Esophagus squamous epithelium (tissue), 5 donors: Measurements from ENCODE around the gene TRNP1. TPM values are rescaled to one million over a fixed set of nuclear protein-coding genes. Genes with fewer than 3 reads are reported as not detected.

ENCODE experiments used
- DNase-seq: peaks from one replicate; lab custom pipeline; 2025; lab: John Stamatoyannopoulos, UW
- H3K27ac ChIP-seq, 4 donors: fragments of 200-600 bp; sonication (generic); one replicate each; pipeline ENCODE4 v1.5.1; 2016 to 2019; ENCODE audit warnings: mild to moderate bottlenecking in 1 of 4
- H3K27me3 ChIP-seq, 4 donors: fragments of 200-600 bp; sonication (generic); 1 replicate in 3 of 4; 2 replicates in 1 of 4; pipeline versions ENCODE4 v1.5.1 to v1.6.0; 2017 to 2021; ENCODE audit warnings: antibody characterized with exemption in 1 of 4
- H3K36me3 ChIP-seq, 3 donors: fragments of 200-600 bp; sonication (generic); one replicate each; pipeline ENCODE4 v1.5.1; 2016 to 2019
- H3K4me1 ChIP-seq, 3 donors: fragments of 200-600 bp; sonication (generic); one replicate each; pipeline ENCODE4 v1.5.1; 2017 to 2019
- H3K4me3 ChIP-seq, 4 donors: fragments of 200-600 bp; sonication (generic); 1 replicate in 3 of 4; 2 replicates in 1 of 4; pipeline ENCODE4 v1.5.1; 2016 to 2019; ENCODE audit warnings: mild to moderate bottlenecking in 2 of 4, moderate library complexity in 1 of 4
- H3K9me3 ChIP-seq, 3 donors: fragments of 200-600 bp; sonication (generic); one replicate each; pipeline ENCODE4 v1.5.1; 2016 to 2019
- CTCF ChIP-seq, 6 experiments: fragments of 450-650 bp in 4 of 6; fragments of 200-600 bp in 2 of 6; sonication (generic) in 2 of 6; IDR thresholded peaks; one replicate each; pipeline ENCODE4 v1.5.1; 2016 to 2019; ENCODE audit warnings: antibody characterized with exemption in 6 of 6, mild to moderate bottlenecking in 4 of 6, moderate library complexity in 4 of 6
- POLR2A ChIP-seq, 4 donors: fragments of 450-650 bp; IDR thresholded peaks; one replicate each; pipeline ENCODE4 v1.6.1; 2017; ENCODE audit warnings: antibody characterized with exemption in 4 of 4, mild to moderate bottlenecking in 4 of 4, moderate library complexity in 3 of 4
- WGBS, 2 donors: methylation state at CpG; one replicate each; pipeline ENCODE4 v1.1.5; 2018; 5-methylcytosine and 5-hydroxymethylcytosine counted together
- intact Hi-C: fragments of 100-400 bp; cut with DNase I; formaldehyde crosslinking; loops from one replicate; pipeline ENCODE4 v1.15.0; 2022
- total RNA-seq, 4 donors: library from RNA; depleted of rRNA; stranded (reverse); fragments of >200 nt; gene quantifications; one replicate each; pipeline ENCODE4 v1.1.0, GENCODE V29; 2016
- donor health status: DM: yes; HTN: yes; CAD: no.

Gene TRNP1
- total RNA-seq, 4 donors from 2014 or later: 26.9 to 208 (median 64.5) TPM

GRCh38 chr1:27038020-27038419 is 44.5 kb downstream of the TRNP1 start:
- H3K36me3 ChIP-seq: no peaks in the 10 kb centered on the region
- no peak for DNase-seq
- peaks cover 4 to 16% (median 10%) of the 10 kb centered on the region in 3 donors for H3K4me1 ChIP-seq
- H3K27me3 ChIP-seq: no peaks in the 10 kb centered on the region
- intact Hi-C loops: no loop called here
- no peak overlapping the region for H3K4me3 ChIP-seq
- no peaks in the 10 kb centered on the region for H3K9me3 ChIP-seq
- TF ChIP-seq POLR2A (IDR thresholded peaks at IDR 0.05): no peak
- no peak for TF ChIP-seq CTCF (IDR thresholded peaks at IDR 0.05)
- H3K27ac ChIP-seq: no peak overlapping the region
- 85% methylated on average over 7 of the region's 7 CpGs for WGBS, 2 donors

- DNase-seq: no peak
- TF ChIP-seq POLR2A (IDR thresholded peaks at IDR 0.05) (no peak), CTCF (IDR thresholded peaks at IDR 0.05) (no peak)
- Histone ChIP-seq H3K4me3 (no peak overlapping the region), H3K4me1 (peaks cover 0 to 21% (median 5%) of the 10 kb centered on the region in 3 donors), H3K9me3 (no peaks in the 10 kb centered on the region), H3K27ac (no peak overlapping the region), H3K36me3 (no peaks in the 10 kb centered on the region), H3K27me3 (no peaks in the 10 kb centered on the region)
- 67 to 80% methylated on average over 7 of the region's 7 CpGs for WGBS, 2 donors
- intact Hi-C loops: no loop called here
These were observed 49.2 kb downstream of the TRNP1 start for GRCh38 chr1:27042670-27043069.

- TF ChIP-seq CTCF (IDR thresholded peaks at IDR 0.05) (peak; percentile 97 to 99 (median 99)), POLR2A (IDR thresholded peaks at IDR 0.05) (no peak)
- DNase-seq: no peak
- H3K27me3 ChIP-seq: no peaks in the 10 kb centered on the region
- peak overlapping the region in 2 of 4 donors; percentile 21 to 46 for H3K4me3 ChIP-seq
- H3K36me3 ChIP-seq: no peaks in the 10 kb centered on the region
- intact Hi-C loops: no loop called here
- H3K9me3 ChIP-seq: no peaks in the 10 kb centered on the region
- H3K4me1 ChIP-seq: peaks cover 0 to 21% (median 5%) of the 10 kb centered on the region in 3 donors
- no peak overlapping the region for H3K27ac ChIP-seq
- WGBS, 2 donors: 0 to 5% methylated on average over 7 to 10 of the region's 12 CpGs
These were observed 51.2 kb downstream of the TRNP1 start for GRCh38 chr1:27044613-27045151.

- no peaks in the 10 kb centered on the region for H3K36me3 ChIP-seq
- no peaks in the 10 kb centered on the region for H3K9me3 ChIP-seq
- 12 to 16% methylated on average over 15 to 17 of the region's 17 CpGs for WGBS, 2 donors
- H3K27ac ChIP-seq: no peak overlapping the region
- no peak for TF ChIP-seq POLR2A (IDR thresholded peaks at IDR 0.05)
- peak; percentile 61 to 93 (median 88) for TF ChIP-seq CTCF (IDR thresholded peaks at IDR 0.05)
- intact Hi-C loops: no loop called here
- no peak overlapping the region for H3K4me3 ChIP-seq
- DNase-seq: no peak
- H3K4me1 ChIP-seq: peaks cover 0 to 21% (median 5%) of the 10 kb centered on the region in 3 donors
- H3K27me3 ChIP-seq: no peaks in the 10 kb centered on the region
These were observed 52.6 kb downstream of the TRNP1 start for GRCh38 chr1:27045973-27046558.

GRCh38 chr1:27047914-27048313 is 54.4 kb downstream of the TRNP1 start:
- intact Hi-C loops: loop anchor here (2.0 kb wide), 1 partner anchor 49 kb away; no protein-coding TSS in a partner anchor
- H3K4me1 ChIP-seq: peaks cover 0 to 21% (median 5%) of the 10 kb centered on the region in 3 donors
- TF ChIP-seq POLR2A (IDR thresholded peaks at IDR 0.05) (no peak), CTCF (IDR thresholded peaks at IDR 0.05) (no peak)
- WGBS, 2 donors: 67 to 89% methylated on average over 6 of the region's 6 CpGs
- no peaks in the 10 kb centered on the region for H3K27me3 ChIP-seq
- no peaks in the 10 kb centered on the region for H3K36me3 ChIP-seq
- H3K27ac ChIP-seq: no peak overlapping the region
- DNase-seq: no peak
- H3K9me3 ChIP-seq: no peaks in the 10 kb centered on the region
- H3K4me3 ChIP-seq: no peak overlapping the region
